Measurements from ENCODE around the gene IRF1.
A peak's percentile ranks its signal among the peaks of the same experiment; 100 is the strongest.
"Not testable (repeated sequence)": the region's sequence is repeated elsewhere in the genome, so short reads cannot be mapped to it uniquely, and the experiment has no call there.

IRF1 gene

GRCh38 chr5:132490484-132491367 lies at the start of gene IRF1:
IRF1 (minus strand) TSS chr5:132490773; CDS start chr5:132489478, 1,295 bp downstream.
- DNase-seq (ENCODE audit: low read depth, low spot score), result peak; percentile 61

GRCh38 chr5:132540149-132540548 lies 49.6 kb upstream of the IRF1 start:
- DNase-seq (ENCODE audit: low read depth, low spot score), result no peak

- no peak for DNase-seq (ENCODE audit: low read depth, low spot score)
Observed at GRCh38 chr5:132539716-132540115, 49.1 kb upstream of the IRF1 start.

- DNase-seq (ENCODE audit: low read depth, low spot score), result no peak
Observed at GRCh38 chr5:132530946-132531345, 40.4 kb upstream of the IRF1 start.

- DNase-seq (ENCODE audit: low read depth, low spot score), result no peak
Observed at GRCh38 chr5:132528866-132529634, 38.5 kb upstream of the IRF1 start.

- no peak for DNase-seq (ENCODE audit: low read depth, low spot score)
Observed at GRCh38 chr5:132528021-132528420, 37.4 kb upstream of the IRF1 start.

GRCh38 chr5:132526974-132527564 lies 36.5 kb upstream of the IRF1 start:
- no peak for DNase-seq (ENCODE audit: low read depth, low spot score)

- peak; percentile 33 for DNase-seq (ENCODE audit: low read depth, low spot score)
Observed at GRCh38 chr5:132526290-132526973, 35.9 kb upstream of the IRF1 start.

- no peak for DNase-seq (ENCODE audit: low read depth, low spot score)
Observed at GRCh38 chr5:132525299-132525724, 34.7 kb upstream of the IRF1 start.

GRCh38 chr5:132524877-132525276 lies 34.3 kb upstream of the IRF1 start:
- not testable (repeated sequence) for DNase-seq (ENCODE audit: low read depth, low spot score)

- DNase-seq (ENCODE audit: low read depth, low spot score), result not testable (repeated sequence)
Observed at GRCh38 chr5:132522067-132522466, 31.5 kb upstream of the IRF1 start.

- DNase-seq (ENCODE audit: low read depth, low spot score), result not testable (repeated sequence)
Observed at GRCh38 chr5:132513618-132514336, 23.2 kb upstream of the IRF1 start.

- DNase-seq (ENCODE audit: low read depth, low spot score), result no peak
Observed at GRCh38 chr5:132510076-132510475, 19.5 kb upstream of the IRF1 start.

GRCh38 chr5:132506094-132506692 lies 15.6 kb upstream of the IRF1 start:
- DNase-seq (ENCODE audit: low read depth, low spot score), result no peak

GRCh38 chr5:132505641-132506040 lies 15.1 kb upstream of the IRF1 start:
- no peak for DNase-seq (ENCODE audit: low read depth, low spot score)

- no peak for DNase-seq (ENCODE audit: low read depth, low spot score)
Observed at GRCh38 chr5:132504746-132505145, 14.2 kb upstream of the IRF1 start.

GRCh38 chr5:132503244-132503643 lies 12.7 kb upstream of the IRF1 start:
- DNase-seq (ENCODE audit: low read depth, low spot score), result no peak

GRCh38 chr5:132501961-132502931 lies 11.7 kb upstream of the IRF1 start:
- DNase-seq (ENCODE audit: low read depth, low spot score), result no peak

- DNase-seq (ENCODE audit: low read depth, low spot score), result no peak
Observed at GRCh38 chr5:132501629-132501956, 11.0 kb upstream of the IRF1 start.
